IMR-90 (cell line): ENCODE measurements around the gene PRR23E. TPM values are rescaled to one million over a fixed set of nuclear protein-coding genes. Genes with fewer than 3 reads are reported as not detected.

ENCODE experiments used
- ATAC-seq: fragments of 200-7000 bp; cut with Tn5 transposase; 2 replicates; pipeline ENCODE4 v1.9.1; 2020; ENCODE audit warnings: low read depth, mild to moderate bottlenecking, moderate library complexity
- BruUV-seq: library from RNA; stranded (reverse); fragments of 400-500 nt; replicated peaks from 2 replicates; lab custom pipeline; 2021; lab: Mats Ljungman, UMichigan
- CTCF ChIA-PET: fragments of 300-600 bp; formaldehyde crosslinking; extraction: SDS; loops from one replicate; lab custom pipeline; 2021; ENCODE audit warnings: antibody characterized with exemption; lab: Yijun Ruan, JAX
- POLR2A ChIA-PET: fragments of 300-600 bp; sonication (Branson Sonifier 250); formaldehyde crosslinking; loops from one replicate; lab custom pipeline; 2022; ENCODE audit warnings: antibody characterized with exemption; ENCODE audit not compliant: unreplicated experiment; lab: Charles Lee
- DNase-seq: peaks from one replicate; pipeline ENCODE4 v3.0.0; 2013
- H2AFZ ChIP-seq: replicated peaks from 2 replicates; pipeline ENCODE3; 2013; ENCODE audit warnings: low read length, mild to moderate bottlenecking; ENCODE audit not compliant: poor library complexity
- H2AK5ac ChIP-seq: 2 replicates; pipeline ENCODE4 v1.6.1; 2013; ENCODE audit warnings: low read depth, low read length, inconsistent platforms
- H2AK9ac ChIP-seq: replicated peaks from 2 replicates; pipeline ENCODE3; 2013; ENCODE audit warnings: mild to moderate bottlenecking, low read depth, low read length, moderate library complexity; ENCODE audit not compliant: poor library complexity
- H2BK120ac ChIP-seq: 2 replicates; pipeline ENCODE4 v1.6.1; 2013; ENCODE audit warnings: low read depth, low read length, inconsistent platforms
- H2BK15ac ChIP-seq: 3 replicates; pipeline ENCODE4 v1.6.1; 2013; ENCODE audit warnings: low read depth, low read length, inconsistent platforms
- H2BK20ac ChIP-seq: 2 replicates; pipeline ENCODE4 v1.6.1; 2013; ENCODE audit warnings: low read depth, mild to moderate bottlenecking, inconsistent platforms, low read length, moderate library complexity
- H2BK5ac ChIP-seq: 2 replicates; pipeline ENCODE4 v1.6.1; 2013; ENCODE audit warnings: mild to moderate bottlenecking, low read depth, low read length, inconsistent platforms; ENCODE audit not compliant: poor library complexity, severe bottlenecking
- H3K14ac ChIP-seq: replicated peaks from 2 replicates; pipeline ENCODE4 v1.6.1; 2013; ENCODE audit warnings: low read depth, low read length, inconsistent platforms
- H3K18ac ChIP-seq: 2 replicates; pipeline ENCODE4 v1.6.1; 2013; ENCODE audit warnings: low read depth, low read length, control low read depth
- H3K23ac ChIP-seq: 2 replicates; pipeline ENCODE4 v1.6.1; 2013; ENCODE audit warnings: low read depth, low read length, inconsistent platforms
- H3K27ac ChIP-seq: 2 replicates; pipeline ENCODE4 v1.5.1; 2013; ENCODE audit warnings: mild to moderate bottlenecking, control low read depth, low read length; ENCODE audit not compliant: insufficient read depth
- H3K27me3 ChIP-seq: 2 replicates; pipeline ENCODE4 v1.6.1; 2013; ENCODE audit warnings: low read length; ENCODE audit not compliant: control insufficient read depth, insufficient read depth
- H3K36me3 ChIP-seq: 2 replicates; pipeline ENCODE4 v1.6.1; 2013; ENCODE audit warnings: low read length, mixed read lengths; ENCODE audit not compliant: control insufficient read depth, insufficient read depth
- H3K4ac ChIP-seq: 2 replicates; pipeline ENCODE4 v1.6.1; 2013; ENCODE audit warnings: low read depth, low read length, inconsistent platforms
- H3K4me1 ChIP-seq: 2 replicates; pipeline ENCODE4 v1.6.1; 2013; ENCODE audit warnings: low read length, mixed read lengths; ENCODE audit not compliant: control insufficient read depth, insufficient read depth
- H3K4me2 ChIP-seq: 2 replicates; pipeline ENCODE4 v1.6.1; 2013; ENCODE audit warnings: low read depth, mild to moderate bottlenecking, control low read depth, low read length, moderate library complexity
- H3K4me3 ChIP-seq: 2 replicates; pipeline ENCODE4 v1.5.1; 2013; ENCODE audit warnings: low read depth, mild to moderate bottlenecking, control low read depth, low read length, moderate library complexity; ENCODE audit not compliant: insufficient read depth
- H3K56ac ChIP-seq: 2 replicates; pipeline ENCODE4 v1.6.1; 2013; ENCODE audit warnings: low read length, inconsistent platforms; ENCODE audit not compliant: insufficient read depth; ENCODE audit errors: extremely low read depth
- H3K79me1 ChIP-seq, 2 experiments: 2 replicates each; pipeline ENCODE4 v1.6.1; 2013; ENCODE audit warnings: low read length in 2 of 2, inconsistent platforms in 1 of 2, low read depth in 1 of 2
- H3K9ac ChIP-seq: 2 replicates; pipeline ENCODE4 v1.6.1; 2013; ENCODE audit warnings: low read depth, low read length, control low read depth
- H3K9me1 ChIP-seq: 2 replicates; pipeline ENCODE4 v1.6.1; 2013; ENCODE audit warnings: low read length, inconsistent platforms; ENCODE audit not compliant: insufficient read depth
- H3K9me3 ChIP-seq: 2 replicates; pipeline ENCODE4 v1.6.1; 2013; ENCODE audit warnings: low read length; ENCODE audit not compliant: control insufficient read depth, insufficient read depth
- H4K20me1 ChIP-seq: 2 replicates; pipeline ENCODE4 v1.6.1; 2013; ENCODE audit warnings: low read length, inconsistent platforms; ENCODE audit not compliant: insufficient read depth
- H4K5ac ChIP-seq: 2 replicates; pipeline ENCODE4 v1.6.1; 2013; ENCODE audit warnings: mild to moderate bottlenecking, low read depth, low read length, control low read depth
- H4K8ac ChIP-seq, 2 experiments: 2 replicates each; pipeline ENCODE4 v1.6.1; 2013; ENCODE audit warnings: low read depth in 2 of 2, low read length in 2 of 2, control low read depth in 1 of 2, inconsistent platforms in 1 of 2
- H4K91ac ChIP-seq: 2 replicates; pipeline ENCODE4 v1.6.1; 2013; ENCODE audit warnings: low read depth, low read length, inconsistent platforms; ENCODE audit not compliant: insufficient read depth
- BHLHE40 ChIP-seq: fragments of 150-350 bp; IDR thresholded peaks from 2 replicates; pipeline ENCODE4 v1.6.1; 2016; ENCODE audit warnings: mild to moderate bottlenecking, low read depth, low read length
- CEBPB ChIP-seq: IDR thresholded peaks from 2 replicates; pipeline ENCODE4 v1.6.1; 2012; ENCODE audit warnings: low read depth, low read length, improper control_type of control experiment
- CHD1 ChIP-seq: IDR thresholded peaks from 2 replicates; pipeline ENCODE4 v1.6.1; 2012; ENCODE audit warnings: low read depth, low read length, improper control_type of control experiment
- CTCF ChIP-seq: conservative IDR thresholded peaks from 2 replicates; pipeline ENCODE4 v1.5.1; 2012; ENCODE audit warnings: mild to moderate bottlenecking, low read depth, low read length, improper control_type of control experiment
- ELK1 ChIP-seq: fragments of 150-350 bp; IDR thresholded peaks from 2 replicates; pipeline ENCODE4 v1.6.1; 2016; ENCODE audit warnings: low read depth, mild to moderate bottlenecking, low read length, moderate library complexity, borderline replicate concordance
- FOS ChIP-seq: fragments of 150-350 bp; IDR thresholded peaks from 2 replicates; pipeline ENCODE4 v1.6.1; 2016; ENCODE audit warnings: low read depth, low read length
- MAZ ChIP-seq: IDR thresholded peaks from 2 replicates; pipeline ENCODE4 v1.6.1; 2012; ENCODE audit warnings: low read depth, mild to moderate bottlenecking, low read length, improper control_type of control experiment, moderate library complexity, borderline replicate concordance
- MXI1 ChIP-seq: IDR thresholded peaks from 2 replicates; pipeline ENCODE4 v1.6.1; 2012; ENCODE audit warnings: low read depth, mild to moderate bottlenecking, low read length, moderate library complexity, borderline replicate concordance
- NFE2L2 ChIP-seq: fragments of 150-350 bp; IDR thresholded peaks from 2 replicates; pipeline ENCODE4 v1.6.1; 2016; ENCODE audit warnings: low read depth, mild to moderate bottlenecking, low read length
- POLR2A ChIP-seq: IDR thresholded peaks from 2 replicates; pipeline ENCODE4 v1.6.1; 2012; ENCODE audit warnings: mild to moderate bottlenecking, low read depth, low read length
- RAD21 ChIP-seq: IDR thresholded peaks from 2 replicates; pipeline ENCODE4 v1.6.1; 2012; ENCODE audit warnings: low read length, improper control_type of control experiment
- RCOR1 ChIP-seq: IDR thresholded peaks from 2 replicates; pipeline ENCODE4 v1.6.1; 2012; ENCODE audit warnings: mild to moderate bottlenecking, low read length, improper control_type of control experiment; ENCODE audit not compliant: insufficient replicate concordance
- SMC3 ChIP-seq: fragments of 150-350 bp; IDR thresholded peaks from 2 replicates; pipeline ENCODE4 v1.6.1; 2016; ENCODE audit warnings: low read depth, mild to moderate bottlenecking, antibody characterized with exemption, low read length, moderate library complexity
- USF2 ChIP-seq: fragments of 150-350 bp; IDR thresholded peaks from 2 replicates; pipeline ENCODE4 v1.6.1; 2017; ENCODE audit warnings: mild to moderate bottlenecking, antibody characterized with exemption, low read length, low read depth
- WGBS, 2 experiments: methylation state at CpG; one replicate each; pipeline versions ENCODE4 v1.1.5 to v1.1.7; 2013; ENCODE audit warnings: missing lambda C conversion rate in 2 of 2; ENCODE audit not compliant: insufficient read length in 1 of 2; ENCODE audit errors: extremely low coverage in 2 of 2; 5-methylcytosine and 5-hydroxymethylcytosine counted together
- dilution Hi-C: fragments of 300-500 bp; cut with HindIII; formaldehyde crosslinking; loops from one replicate; pipeline ENCODE4 v1.14.3; 2018; ENCODE audit warnings: low sequenced_read_pairs; ENCODE audit not compliant: unreplicated experiment
- in situ Hi-C: fragments of 300-500 bp; cut with MboI; formaldehyde crosslinking; loops from 3 replicates; pipeline ENCODE4 v1.14.3; 2019; ENCODE audit warnings: low sequenced_read_pairs, inconsistent platforms, mixed read lengths
- intact Hi-C: fragments of 100-400 bp; cut with micrococcal nuclease; formaldehyde crosslinking; loops from 2 replicates; pipeline ENCODE4 v1.10.0; 2022
- polyA plus RNA-seq, 3 experiments: library from polyadenylated mRNA; depleted of rRNA; stranded (reverse); fragments of >200 nt; gene quantifications; 2 replicates each; pipeline ENCODE4 v1.2.3, GENCODE V29; 2012; ENCODE audit warnings: low replicate concordance in 1 of 3
- total RNA-seq: library from RNA; depleted of rRNA; stranded (reverse); fragments of >200 nt; gene quantifications from 2 replicates; pipeline ENCODE4 v1.2.3, GENCODE V29; 2012

The PRR23E gene
- total and polyA plus RNA-seq, 2 of the 4 experiments (the other 2 are of a cell fraction) = not detected

DNA sequence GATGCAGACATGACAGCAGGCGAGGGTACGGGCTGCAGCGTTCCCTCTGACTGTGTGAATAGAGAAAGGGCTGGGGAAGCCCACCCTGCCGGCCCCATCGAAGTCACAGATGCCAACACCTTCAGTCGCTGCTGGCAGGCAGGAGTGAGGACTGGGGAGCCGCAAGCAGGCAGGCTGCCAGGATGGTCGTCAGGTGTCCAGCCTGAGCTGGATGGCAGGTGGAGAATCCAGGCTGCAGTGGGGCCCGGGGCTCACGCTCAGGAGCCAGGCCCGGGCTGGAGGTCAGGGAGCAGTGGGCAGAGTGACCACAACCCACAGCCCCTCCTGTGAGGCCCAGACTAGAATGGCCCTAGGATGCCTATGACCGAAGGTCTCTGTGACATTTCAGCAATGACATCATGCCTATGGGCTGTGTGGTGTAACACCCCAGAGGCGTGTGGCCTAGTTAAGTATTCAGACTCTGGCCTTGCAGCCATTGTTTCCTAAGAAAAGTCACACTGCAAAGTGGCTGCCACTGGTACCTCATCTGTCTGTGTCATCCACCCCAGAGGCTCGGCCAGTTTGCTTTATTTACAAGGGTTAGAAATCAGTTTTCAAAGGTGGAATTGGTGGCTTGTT is 15.7 kb downstream of the PRR23E start:
- Histone ChIP-seq H3K4me1 (no peaks in the 10 kb centered on the region), H3K18ac (no peak overlapping the region), H4K5ac (no peak overlapping the region), H2AK9ac (no peak overlapping the region), H3K14ac (no peak overlapping the region), H2BK5ac (no peak overlapping the region), H3K27me3 (peaks cover 3% of the 10 kb centered on the region), H3K4me2 (no peak overlapping the region), H2BK20ac (no peak overlapping the region), H3K9me3 (no peaks in the 10 kb centered on the region), H2BK15ac (no peak overlapping the region), H3K27ac (no peak overlapping the region), H3K9ac (no peak overlapping the region), H3K23ac (no peak overlapping the region), H3K36me3 (no peaks in the 10 kb centered on the region), H2AFZ (no peak overlapping the region), H3K79me1 (no peaks in the 10 kb centered on the region), H3K4ac (no peak overlapping the region), H4K91ac (no peak overlapping the region), H2BK120ac (no peak overlapping the region), H2AK5ac (no peak overlapping the region), H3K9me1 (no peaks in the 10 kb centered on the region), H3K4me3 (no peak overlapping the region), H4K20me1 (no peaks in the 10 kb centered on the region), H4K8ac (no peak overlapping the region), H3K56ac (no peak overlapping the region)
- intact Hi-C loops = no loop called here
- WGBS, 2 experiments = 47% methylated on average over 12 of the region's 14 CpGs; no CpG with 5 or more reads in 1 of the 2 experiments
- ATAC-seq (no peak), DNase-seq (no peak)
- ChIA-PET CTCF (no interaction called here), POLR2A (no interaction called here)
- dilution Hi-C loops = no loop called here
- in situ Hi-C loops = no loop called here
- BruUV-seq = no TSS peak
- TF ChIP-seq POLR2A = no peak
- no peak for TF ChIP-seq MAZ
- TF ChIP-seq CEBPB = no peak
- no peak for TF ChIP-seq BHLHE40
- TF ChIP-seq RAD21 = no peak
- TF ChIP-seq FOS = no peak
- no peak for TF ChIP-seq ELK1
- TF ChIP-seq USF2 = no peak
- TF ChIP-seq CTCF = no peak
- TF ChIP-seq RCOR1 = no peak
- no peak for TF ChIP-seq MXI1
- no peak for TF ChIP-seq CHD1
- TF ChIP-seq SMC3 = no peak
- no peak for TF ChIP-seq NFE2L2
